B cell (primary cell): ENCODE results near the gene GBE1.

Experiments
- EZH2 ChIP-seq: IDR thresholded peaks from 2 replicates; pipeline ENCODE4 v1.6.1; 2012; ENCODE audit warnings: borderline replicate concordance, low read depth, mild to moderate bottlenecking, moderate library complexity, low read length; ENCODE audit not compliant: insufficient read depth, poor library complexity, severe bottlenecking
- TF ChIP-seq, protein P1 (sequence below): fragments of 200-600 bp; IDR thresholded peaks from one replicate; pipeline ENCODE4 v1.8.0; 2022; ENCODE audit warnings: antibody characterized with exemption, mild to moderate bottlenecking

- TF ChIP-seq, protein P1, sequence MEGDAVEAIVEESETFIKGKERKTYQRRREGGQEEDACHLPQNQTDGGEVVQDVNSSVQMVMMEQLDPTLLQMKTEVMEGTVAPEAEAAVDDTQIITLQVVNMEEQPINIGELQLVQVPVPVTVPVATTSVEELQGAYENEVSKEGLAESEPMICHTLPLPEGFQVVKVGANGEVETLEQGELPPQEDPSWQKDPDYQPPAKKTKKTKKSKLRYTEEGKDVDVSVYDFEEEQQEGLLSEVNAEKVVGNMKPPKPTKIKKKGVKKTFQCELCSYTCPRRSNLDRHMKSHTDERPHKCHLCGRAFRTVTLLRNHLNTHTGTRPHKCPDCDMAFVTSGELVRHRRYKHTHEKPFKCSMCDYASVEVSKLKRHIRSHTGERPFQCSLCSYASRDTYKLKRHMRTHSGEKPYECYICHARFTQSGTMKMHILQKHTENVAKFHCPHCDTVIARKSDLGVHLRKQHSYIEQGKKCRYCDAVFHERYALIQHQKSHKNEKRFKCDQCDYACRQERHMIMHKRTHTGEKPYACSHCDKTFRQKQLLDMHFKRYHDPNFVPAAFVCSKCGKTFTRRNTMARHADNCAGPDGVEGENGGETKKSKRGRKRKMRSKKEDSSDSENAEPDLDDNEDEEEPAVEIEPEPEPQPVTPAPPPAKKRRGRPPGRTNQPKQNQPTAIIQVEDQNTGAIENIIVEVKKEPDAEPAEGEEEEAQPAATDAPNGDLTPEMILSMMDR: no peak
- no peak for TF ChIP-seq EZH2
These were observed 15.2 kb upstream of the GBE1 start for GRCh38 chr3:81776643-81777042.
